Measurements from ENCODE around the gene TMEM130.

- TF ChIP-seq POLR2A (IDR thresholded peaks at IDR 0.05; ENCODE audit: low read depth, low read length): no peak
- no peak for TF ChIP-seq POLR2AphosphoS5 (IDR thresholded peaks at IDR 0.05; ENCODE audit: low read depth, low read length)
- TF ChIP-seq SPI1 (IDR thresholded peaks at IDR 0.05; ENCODE audit: low read depth, low read length): no peak
- TF ChIP-seq TAF1 (IDR thresholded peaks at IDR 0.05; ENCODE audit: low read depth, low read length): no peak
- no peak for TF ChIP-seq PAX5 (IDR thresholded peaks at IDR 0.05; ENCODE audit: insufficient read depth, low read length, severe bottlenecking)
- no peak for TF ChIP-seq POU2F2 (IDR thresholded peaks at IDR 0.05; ENCODE audit: low read depth, low read length)
Observed at GRCh38 chr7:98892609-98893008, 22.8 kb upstream of the TMEM130 start.

Data from GM12891 (cell line).